HepG2 (cell line): Measurements from ENCODE around the gene NKAIN4. TPM values are rescaled to one million over a fixed set of nuclear protein-coding genes. Genes with fewer than 3 reads are reported as not detected.

Experiments used
- ARID2 ChIP-seq: sonication (generic); formaldehyde crosslinking; IDR thresholded peaks from 2 replicates; pipeline ENCODE4 v1.8.1; 2022; ENCODE audit warnings: mild to moderate bottlenecking, missing genetic modification reagents, borderline replicate concordance
- DMAP1 ChIP-seq: IDR thresholded peaks from 2 replicates; pipeline ENCODE4 v1.6.1; 2016
- DNMT3B ChIP-seq: conservative IDR thresholded peaks from 2 replicates; pipeline ENCODE4 v1.6.1; 2016; ENCODE audit warnings: missing biosample characterization, control low read depth
- FOSL2 ChIP-seq: sonication (generic); formaldehyde crosslinking; IDR thresholded peaks from 2 replicates; pipeline ENCODE4 v1.4.0; 2020; ENCODE audit warnings: missing genetic modification reagents
- HNRNPUL1 ChIP-seq: fragments of 200-400 bp; formaldehyde crosslinking; IDR thresholded peaks from 2 replicates; pipeline ENCODE4 v1.6.1; 2017; ENCODE audit warnings: low read depth, mild to moderate bottlenecking, low read length, moderate library complexity
- JDP2 ChIP-seq: sonication (generic); formaldehyde crosslinking; IDR thresholded peaks from 2 replicates; pipeline ENCODE4 v1.8.1; 2022; ENCODE audit warnings: missing genetic modification reagents, borderline replicate concordance
- MTF2 ChIP-seq: sonication (generic); formaldehyde crosslinking; IDR thresholded peaks from 2 replicates; pipeline ENCODE4 v1.5.0; 2020; ENCODE audit warnings: missing genetic modification reagents, borderline replicate concordance
- NCOA1 ChIP-seq: sonication (generic); formaldehyde crosslinking; IDR thresholded peaks from 2 replicates; pipeline ENCODE4 v1.9.0; 2021; ENCODE audit warnings: missing genetic modification reagents
- RARA ChIP-seq: IDR thresholded peaks from 2 replicates; pipeline ENCODE4 v1.6.1; 2016; ENCODE audit warnings: missing genetic modification reagents, missing compliant biosample characterization
- SATB2 ChIP-seq: sonication (generic); formaldehyde crosslinking; IDR thresholded peaks from 2 replicates; pipeline ENCODE4 v1.5.0; 2020; ENCODE audit warnings: missing genetic modification reagents
- SMARCE1 ChIP-seq: fragments of 450-650 bp; IDR thresholded peaks from 2 replicates; pipeline ENCODE4 v1.6.1; 2017; ENCODE audit warnings: borderline replicate concordance
- SRSF4 ChIP-seq: fragments of 200-400 bp; formaldehyde crosslinking; IDR thresholded peaks from one replicate; pipeline ENCODE4 v1.6.1; 2018; ENCODE audit warnings: mild to moderate bottlenecking, low read depth, low read length, moderate library complexity; ENCODE audit not compliant: poor library complexity, severe bottlenecking
- TCF7L2 ChIP-seq: IDR thresholded peaks from 2 replicates; pipeline ENCODE4 v1.6.1; 2011; ENCODE audit warnings: mild to moderate bottlenecking, low read depth, low read length, moderate library complexity
- TMF1 ChIP-seq: sonication (generic); formaldehyde crosslinking; IDR thresholded peaks from 2 replicates; pipeline ENCODE4 v1.8.1; 2022; ENCODE audit warnings: low read depth, missing genetic modification reagents
- ZBTB26 ChIP-seq: IDR thresholded peaks from 2 replicates; pipeline ENCODE4 v1.6.1; 2016; ENCODE audit warnings: missing compliant biosample characterization, missing genetic modification reagents, borderline replicate concordance
- ZC3H4 ChIP-seq: sonication (generic); formaldehyde crosslinking; IDR thresholded peaks from 2 replicates; pipeline ENCODE4 v1.4.0; 2020; ENCODE audit warnings: missing genetic modification reagents, borderline replicate concordance
- ZNF230 ChIP-seq: sonication (generic); formaldehyde crosslinking; IDR thresholded peaks from 2 replicates; pipeline ENCODE4 v1.4.0; 2020; ENCODE audit warnings: mild to moderate bottlenecking, missing genetic modification reagents
- ZNF280D ChIP-seq: sonication (generic); formaldehyde crosslinking; IDR thresholded peaks from 2 replicates; pipeline ENCODE4 v1.5.1; 2020; ENCODE audit warnings: mild to moderate bottlenecking, missing genetic modification reagents
- ZNF282 ChIP-seq: fragments of 450-650 bp; IDR thresholded peaks from 2 replicates; pipeline ENCODE4 v1.6.1; 2018; ENCODE audit not compliant: partially characterized antibody
- ZNF354B ChIP-seq: sonication (generic); formaldehyde crosslinking; IDR thresholded peaks from 2 replicates; pipeline ENCODE4 v1.8.0; 2022; ENCODE audit warnings: mild to moderate bottlenecking, missing genetic modification reagents
- ZNF484 ChIP-seq: sonication (generic); formaldehyde crosslinking; IDR thresholded peaks from 2 replicates; pipeline ENCODE4 v1.5.1; 2020; ENCODE audit warnings: mild to moderate bottlenecking, low read depth, missing genetic modification reagents, borderline replicate concordance
- ZNF552 ChIP-seq: sonication (generic); formaldehyde crosslinking; IDR thresholded peaks from 2 replicates; pipeline ENCODE4 v1.9.0; 2022; ENCODE audit warnings: missing genetic modification reagents, mild to moderate bottlenecking, borderline replicate concordance
- ZNF580 ChIP-seq: IDR thresholded peaks from 2 replicates; pipeline ENCODE4 v1.6.1; 2016; ENCODE audit warnings: low read depth, borderline replicate concordance
- ZSCAN21 ChIP-seq: sonication (generic); formaldehyde crosslinking; IDR thresholded peaks from 2 replicates; pipeline ENCODE4 v1.8.0; 2022; ENCODE audit warnings: mild to moderate bottlenecking, missing genetic modification reagents, moderate library complexity, borderline replicate concordance
- polyA plus RNA-seq, 8 experiments: library from polyadenylated mRNA; depleted of rRNA in 3 of 8; stranded (reverse) in 7 of 8; unstranded in 1 of 8; fragments of >200 nt; fragmentation: Illumina TruSeq in 4 of 8; extraction: Trizol in 4 of 8; gene quantifications; 2 replicates each; pipeline versions ENCODE4 v1.2.1 to v1.2.3, GENCODE V29; 2011 to 2016; ENCODE audit warnings: low read depth in 4 of 8, missing spikeins in 1 of 8, mixed read lengths in 1 of 8; ENCODE audit not compliant: insufficient read depth in 1 of 8
- total RNA-seq, 5 experiments: library from RNA; depleted of rRNA; stranded (reverse); fragments of >200 nt; fragmentation: Illumina TruSeq; extraction: Trizol; gene quantifications; 2 replicates each; pipeline ENCODE4 v1.2.3, GENCODE V29; 2016; ENCODE audit warnings: low read depth in 1 of 5
- TF ChIP-seq, protein P1 (sequence below): sonication (generic); formaldehyde crosslinking; IDR thresholded peaks from 2 replicates; pipeline ENCODE4 v1.5.0; 2020; ENCODE audit warnings: mild to moderate bottlenecking, missing genetic modification reagents

Gene NKAIN4
- total and polyA plus RNA-seq, 2 of the 13 experiments (the other 11 are each of a cell fraction or from before 2014, with no cell fraction given), result not detected

GRCh38 chr20:63235399-63235983, 18.8 kb downstream of the NKAIN4 start, which contains the start of gene BIRC7 (continued):
- peak; percentile 52; the same call in 1 of the 2 replicates for TF ChIP-seq ZNF280D (CRISPR knock-in tag)
- TF ChIP-seq SMARCE1, result no peak
- TF ChIP-seq ARID2 (CRISPR knock-in tag), result no peak
- TF ChIP-seq HNRNPUL1, result no peak
- no peak for TF ChIP-seq ZNF552 (CRISPR knock-in tag)
- no peak for TF ChIP-seq ZNF580 (CRISPR knock-in tag)
- TF ChIP-seq SRSF4, result no peak
- no peak for TF ChIP-seq ZNF230
- no peak for TF ChIP-seq ZC3H4 (CRISPR knock-in tag)
- peak; percentile 61 for TF ChIP-seq RARA (CRISPR knock-in tag)
- TF ChIP-seq FOSL2, result no peak; the same call in 1 of the 2 replicates
- TF ChIP-seq NCOA1 (CRISPR knock-in tag), result no peak
- TF ChIP-seq TMF1 (CRISPR knock-in tag), result no peak
- TF ChIP-seq DMAP1 (CRISPR knock-in tag), result 0 out of 2 replicates have a peak, but pooled peaks have one; percentile 38
- TF ChIP-seq ZSCAN21 (CRISPR knock-in tag), result 0 out of 2 replicates have a peak, but pooled peaks have one; percentile 49
- TF ChIP-seq, protein P1, sequence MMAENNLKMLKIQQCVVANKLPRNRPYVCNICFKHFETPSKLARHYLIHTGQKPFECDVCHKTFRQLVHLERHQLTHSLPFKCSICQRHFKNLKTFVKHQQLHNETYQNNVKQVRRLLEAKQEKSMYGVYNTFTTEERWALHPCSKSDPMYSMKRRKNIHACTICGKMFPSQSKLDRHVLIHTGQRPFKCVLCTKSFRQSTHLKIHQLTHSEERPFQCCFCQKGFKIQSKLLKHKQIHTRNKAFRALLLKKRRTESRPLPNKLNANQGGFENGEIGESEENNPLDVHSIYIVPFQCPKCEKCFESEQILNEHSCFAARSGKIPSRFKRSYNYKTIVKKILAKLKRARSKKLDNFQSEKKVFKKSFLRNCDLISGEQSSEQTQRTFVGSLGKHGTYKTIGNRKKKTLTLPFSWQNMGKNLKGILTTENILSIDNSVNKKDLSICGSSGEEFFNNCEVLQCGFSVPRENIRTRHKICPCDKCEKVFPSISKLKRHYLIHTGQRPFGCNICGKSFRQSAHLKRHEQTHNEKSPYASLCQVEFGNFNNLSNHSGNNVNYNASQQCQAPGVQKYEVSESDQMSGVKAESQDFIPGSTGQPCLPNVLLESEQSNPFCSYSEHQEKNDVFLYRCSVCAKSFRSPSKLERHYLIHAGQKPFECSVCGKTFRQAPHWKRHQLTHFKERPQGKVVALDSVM (CRISPR knock-in tag), result no peak
- no peak; the same call in 1 of the 2 replicates for TF ChIP-seq ZNF484 (CRISPR knock-in tag)
- peak; percentile 83; the same call in 1 of the 2 replicates for TF ChIP-seq MTF2
- no peak for TF ChIP-seq SATB2 (CRISPR knock-in tag)
- TF ChIP-seq ZNF282, result no peak
- TF ChIP-seq ZNF354B (CRISPR knock-in tag), result no peak
- no peak for TF ChIP-seq TCF7L2
- TF ChIP-seq DNMT3B (CRISPR knock-in tag), result no peak
- no peak for TF ChIP-seq ZBTB26 (CRISPR knock-in tag)
- no peak for TF ChIP-seq JDP2 (CRISPR knock-in tag)
